Measurements from ENCODE around the gene KCNK4.

KCNK4 gene

DNA sequence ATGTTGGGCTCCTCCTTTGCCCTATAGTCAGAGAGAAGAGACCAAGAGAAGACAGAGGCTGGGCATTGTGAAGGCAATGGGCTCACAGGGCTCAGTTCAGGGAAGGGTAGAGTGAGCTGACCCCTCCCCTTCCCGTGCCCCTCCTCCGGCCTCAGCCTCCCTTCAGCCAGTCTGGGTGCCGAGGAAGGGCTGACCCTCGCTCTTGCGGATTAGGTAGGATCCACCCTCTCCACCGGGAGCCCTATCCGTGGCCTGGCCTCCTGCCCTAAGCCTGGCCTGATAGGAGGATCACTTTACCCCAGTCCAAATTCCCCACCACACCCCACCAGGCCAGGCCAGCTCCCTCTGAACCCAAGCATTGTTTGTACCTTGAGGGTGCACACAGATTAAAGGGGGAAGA is 42.5 kb upstream of the KCNK4 start:
- Histone ChIP-seq H3K9me3 (ENCODE audit: control insufficient read depth, insufficient read depth, low read length) (no peaks in the 10 kb centered on the region), H3K9ac (ENCODE audit: low read depth, low read length) (no peak overlapping the region), H3K4me3 (ENCODE audit: low read depth, low read length) (peak overlapping the region; percentile 6), H3K36me3 (ENCODE audit: control insufficient read depth, insufficient read depth, low read length) (peaks cover 19% of the 10 kb centered on the region), H3K27me3 (ENCODE audit: control insufficient read depth, insufficient read depth, low read length) (no peaks in the 10 kb centered on the region), H3K4me1 (ENCODE audit: control insufficient read depth, insufficient read depth, low read length) (peaks cover 33% of the 10 kb centered on the region)

DNA sequence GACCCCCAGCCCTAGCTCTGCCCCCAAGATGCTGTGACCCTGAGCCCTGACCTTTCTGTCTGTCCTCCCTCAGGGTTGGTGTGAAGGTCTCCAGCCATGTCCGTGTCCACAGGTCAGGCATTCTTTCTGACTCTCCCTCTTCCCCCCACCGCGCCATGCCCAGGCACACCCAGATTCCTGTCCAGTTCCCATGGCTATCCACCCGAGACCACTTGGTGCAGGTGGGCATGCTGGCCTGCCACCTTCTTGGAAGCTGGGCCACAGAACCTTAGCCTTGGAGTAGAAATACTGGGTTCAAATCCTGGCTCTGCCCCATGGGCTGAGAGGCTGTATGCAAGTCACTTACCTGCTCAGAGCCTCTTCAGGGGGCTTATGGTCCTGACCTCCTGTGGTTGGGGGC is 42.1 kb upstream of the KCNK4 start:
- Histone ChIP-seq H3K27me3 (ENCODE audit: control insufficient read depth, insufficient read depth, low read length) (no peaks in the 10 kb centered on the region), H3K4me1 (ENCODE audit: control insufficient read depth, insufficient read depth, low read length) (peaks cover 33% of the 10 kb centered on the region), H3K9ac (ENCODE audit: low read depth, low read length) (no peak overlapping the region), H3K9me3 (ENCODE audit: control insufficient read depth, insufficient read depth, low read length) (no peaks in the 10 kb centered on the region), H3K36me3 (ENCODE audit: control insufficient read depth, insufficient read depth, low read length) (peaks cover 16% of the 10 kb centered on the region), H3K4me3 (ENCODE audit: low read depth, low read length) (peak overlapping the region; percentile 6)

- Histone ChIP-seq H3K27me3 (ENCODE audit: control insufficient read depth, insufficient read depth, low read length) (no peaks in the 10 kb centered on the region), H3K4me3 (ENCODE audit: low read depth, low read length) (peak overlapping the region; percentile 75), H3K9me3 (ENCODE audit: control insufficient read depth, insufficient read depth, low read length) (no peaks in the 10 kb centered on the region), H3K36me3 (ENCODE audit: control insufficient read depth, insufficient read depth, low read length) (peaks cover 18% of the 10 kb centered on the region), H3K4me1 (ENCODE audit: control insufficient read depth, insufficient read depth, low read length) (peaks cover 33% of the 10 kb centered on the region), H3K9ac (ENCODE audit: low read depth, low read length) (no peak overlapping the region)
These were observed 41.3 kb upstream of the KCNK4 start for GRCh38 chr11:64249563-64250414.

GRCh38 chr11:64250415-64251015 is 40.6 kb upstream of the KCNK4 start:
- Histone ChIP-seq H3K27me3 (ENCODE audit: control insufficient read depth, insufficient read depth, low read length) (no peaks in the 10 kb centered on the region), H3K4me3 (ENCODE audit: low read depth, low read length) (peak overlapping the region; percentile 75), H3K9ac (ENCODE audit: low read depth, low read length) (peak overlapping the region; percentile 73), H3K9me3 (ENCODE audit: control insufficient read depth, insufficient read depth, low read length) (no peaks in the 10 kb centered on the region), H3K36me3 (ENCODE audit: control insufficient read depth, insufficient read depth, low read length) (peaks cover 22% of the 10 kb centered on the region), H3K4me1 (ENCODE audit: control insufficient read depth, insufficient read depth, low read length) (peaks cover 33% of the 10 kb centered on the region)

GRCh38 chr11:64251016-64251752 is 39.9 kb upstream of the KCNK4 start, which contains the start of gene PLCB3:
PLCB3 (plus strand) TSS chr11:64251530; CDS start chr11:64251650, 120 bp downstream.
- peaks cover 33% of the 10 kb centered on the region for H3K4me1 ChIP-seq (ENCODE audit: control insufficient read depth, insufficient read depth, low read length)
- H3K9me3 ChIP-seq (ENCODE audit: control insufficient read depth, insufficient read depth, low read length), result no peaks in the 10 kb centered on the region
- peaks cover 29% of the 10 kb centered on the region for H3K36me3 ChIP-seq (ENCODE audit: control insufficient read depth, insufficient read depth, low read length)
- no peaks in the 10 kb centered on the region for H3K27me3 ChIP-seq (ENCODE audit: control insufficient read depth, insufficient read depth, low read length)
- H3K9ac ChIP-seq (ENCODE audit: low read depth, low read length), result peak within 1 kb of the TSS; percentile 79
- peak within 1 kb of the TSS; percentile 91 for H3K4me3 ChIP-seq (ENCODE audit: low read depth, low read length)

- Histone ChIP-seq H3K4me3 (ENCODE audit: low read depth, low read length) (peak overlapping the region; percentile 91), H3K9ac (ENCODE audit: low read depth, low read length) (peak overlapping the region; percentile 79), H3K27me3 (ENCODE audit: control insufficient read depth, insufficient read depth, low read length) (no peaks in the 10 kb centered on the region), H3K36me3 (ENCODE audit: control insufficient read depth, insufficient read depth, low read length) (peaks cover 34% of the 10 kb centered on the region), H3K4me1 (ENCODE audit: control insufficient read depth, insufficient read depth, low read length) (peaks cover 33% of the 10 kb centered on the region), H3K9me3 (ENCODE audit: control insufficient read depth, insufficient read depth, low read length) (no peaks in the 10 kb centered on the region)
These were observed 39.4 kb upstream of the KCNK4 start for GRCh38 chr11:64251753-64252002.

DNA sequence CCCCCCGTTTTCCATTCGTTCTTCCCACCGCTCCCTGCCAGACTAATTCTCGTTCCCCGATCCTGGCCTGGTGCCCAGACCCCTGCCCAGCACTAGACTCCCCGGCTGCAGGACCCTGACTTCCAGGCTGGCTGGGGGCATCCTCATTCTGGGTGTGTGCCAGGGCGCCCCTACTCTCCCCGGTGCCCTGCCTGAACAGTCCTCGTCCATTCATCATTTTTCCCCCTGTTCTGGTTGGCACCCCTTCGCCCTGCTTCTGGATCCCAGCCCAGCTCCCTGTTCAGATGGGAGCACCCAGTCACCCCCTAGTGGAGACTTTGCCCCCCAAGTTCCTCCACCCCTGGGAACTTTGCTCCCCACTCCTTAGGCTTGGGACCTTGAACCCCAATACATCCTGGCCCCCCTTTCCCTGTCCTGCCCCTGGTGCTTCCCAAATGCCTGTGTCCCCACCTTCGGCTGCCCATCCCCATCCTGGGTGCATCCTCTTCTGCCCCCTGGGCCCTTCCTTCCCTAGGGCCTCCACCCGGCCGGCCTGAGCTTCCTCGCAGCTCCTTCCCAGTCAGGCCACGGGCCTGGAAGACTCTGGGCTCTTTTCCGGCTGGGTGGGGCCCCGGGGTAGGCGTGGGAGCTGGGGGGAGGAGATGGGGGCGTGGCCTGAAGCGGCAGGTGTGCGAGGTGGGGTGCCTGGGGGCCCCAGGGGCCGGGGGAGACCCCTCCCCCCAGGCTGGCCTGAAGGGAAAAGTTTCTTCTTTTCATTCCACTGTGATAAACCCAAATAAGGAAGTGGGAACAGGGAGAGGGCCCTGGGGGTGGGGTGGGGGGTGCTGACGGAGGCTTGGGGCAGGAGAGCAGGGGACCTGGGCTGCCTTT is 38.9 kb upstream of the KCNK4 start:
- Histone ChIP-seq H3K4me3 (ENCODE audit: low read depth, low read length) (peak overlapping the region; percentile 91), H3K4me1 (ENCODE audit: control insufficient read depth, insufficient read depth, low read length) (peaks cover 33% of the 10 kb centered on the region), H3K9ac (ENCODE audit: low read depth, low read length) (peak overlapping the region; percentile 79), H3K36me3 (ENCODE audit: control insufficient read depth, insufficient read depth, low read length) (peaks cover 34% of the 10 kb centered on the region), H3K27me3 (ENCODE audit: control insufficient read depth, insufficient read depth, low read length) (no peaks in the 10 kb centered on the region), H3K9me3 (ENCODE audit: control insufficient read depth, insufficient read depth, low read length) (no peaks in the 10 kb centered on the region)

GRCh38 chr11:64253043-64253442 is 38.1 kb upstream of the KCNK4 start:
- peak overlapping the region; percentile 16 for H3K9ac ChIP-seq (ENCODE audit: low read depth, low read length)

DNA sequence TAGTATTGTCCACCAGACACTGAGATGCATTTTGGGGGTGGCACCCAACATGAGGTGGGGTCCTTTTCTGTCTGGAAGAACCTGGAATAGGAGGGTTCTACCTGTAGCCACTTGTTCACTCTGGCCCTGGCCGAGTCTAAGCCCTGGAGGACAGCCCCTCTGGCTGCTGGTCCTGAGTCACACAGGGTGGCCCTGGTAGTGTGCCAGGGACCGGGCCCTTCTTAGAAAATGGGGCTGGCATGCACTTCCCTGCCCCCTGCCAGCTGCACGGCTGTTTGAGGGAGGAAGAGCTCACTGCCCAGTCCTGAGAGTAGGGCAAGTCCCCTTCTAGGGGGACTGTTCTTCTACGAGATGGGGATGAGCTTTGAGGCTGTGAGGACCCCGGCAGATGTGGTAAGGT is 37.6 kb upstream of the KCNK4 start:
- H3K4me1 ChIP-seq (ENCODE audit: control insufficient read depth, insufficient read depth, low read length), result peaks cover 25% of the 10 kb centered on the region
- H3K9ac ChIP-seq (ENCODE audit: low read depth, low read length), result no peak overlapping the region
- H3K27me3 ChIP-seq (ENCODE audit: control insufficient read depth, insufficient read depth, low read length), result no peaks in the 10 kb centered on the region
- H3K36me3 ChIP-seq (ENCODE audit: control insufficient read depth, insufficient read depth, low read length), result peaks cover 41% of the 10 kb centered on the region
- H3K9me3 ChIP-seq (ENCODE audit: control insufficient read depth, insufficient read depth, low read length), result no peaks in the 10 kb centered on the region
- H3K4me3 ChIP-seq (ENCODE audit: low read depth, low read length), result peak overlapping the region; percentile 41

More at GRCh38 chr11:64253043-64253442, 38.1 kb upstream of the KCNK4 start:
- Histone ChIP-seq H3K36me3 (ENCODE audit: control insufficient read depth, insufficient read depth, low read length) (peaks cover 36% of the 10 kb centered on the region), H3K9me3 (ENCODE audit: control insufficient read depth, insufficient read depth, low read length) (no peaks in the 10 kb centered on the region), H3K4me3 (ENCODE audit: low read depth, low read length) (peak overlapping the region; percentile 41), H3K4me1 (ENCODE audit: control insufficient read depth, insufficient read depth, low read length) (peaks cover 30% of the 10 kb centered on the region), H3K27me3 (ENCODE audit: control insufficient read depth, insufficient read depth, low read length) (no peaks in the 10 kb centered on the region)

DNA sequence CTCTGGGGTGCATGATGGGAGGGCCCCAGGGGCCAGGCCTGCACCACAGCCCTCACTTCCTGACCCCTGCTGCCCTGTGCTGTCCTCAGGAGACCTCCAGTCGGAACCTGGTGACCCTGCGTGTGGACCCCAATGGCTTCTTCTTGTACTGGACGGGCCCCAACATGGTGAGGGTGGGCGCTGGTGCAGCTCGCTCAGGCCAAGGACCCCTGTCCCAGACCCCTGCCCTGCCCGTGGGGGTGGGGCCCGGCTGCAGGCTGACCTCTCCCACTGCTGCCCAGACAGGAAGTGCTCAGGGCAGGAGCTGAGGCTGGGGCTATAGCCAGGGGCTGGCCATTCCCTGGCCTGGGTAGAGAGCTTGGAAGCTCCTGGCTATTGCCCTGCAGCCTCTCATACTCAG is 36.8 kb upstream of the KCNK4 start:
- H3K9me3 ChIP-seq (ENCODE audit: control insufficient read depth, insufficient read depth, low read length), result no peaks in the 10 kb centered on the region
- H3K36me3 ChIP-seq (ENCODE audit: control insufficient read depth, insufficient read depth, low read length), result peaks cover 49% of the 10 kb centered on the region
- H3K4me1 ChIP-seq (ENCODE audit: control insufficient read depth, insufficient read depth, low read length), result peaks cover 17% of the 10 kb centered on the region
- no peak overlapping the region for H3K4me3 ChIP-seq (ENCODE audit: low read depth, low read length)
- no peak overlapping the region for H3K9ac ChIP-seq (ENCODE audit: low read depth, low read length)
- no peaks in the 10 kb centered on the region for H3K27me3 ChIP-seq (ENCODE audit: control insufficient read depth, insufficient read depth, low read length)
